ENCODE results near the gene NTMT1.

- TF ChIP-seq POLR2A (IDR thresholded peaks at IDR 0.05; ENCODE audit: low read depth, low read length) (no peak), POU2F2 (IDR thresholded peaks at IDR 0.05; ENCODE audit: low read depth, low read length) (no peak), POLR2AphosphoS5 (IDR thresholded peaks at IDR 0.05; ENCODE audit: low read depth, low read length) (no peak)
These were observed 21.2 kb upstream of the NTMT1 start for GRCh38 chr9:129604766-129605163.
